ENCODE results near the gene PAQR8.
A peak's percentile ranks its signal among the peaks of the same experiment; 100 is the strongest.

The PAQR8 gene, protein sequence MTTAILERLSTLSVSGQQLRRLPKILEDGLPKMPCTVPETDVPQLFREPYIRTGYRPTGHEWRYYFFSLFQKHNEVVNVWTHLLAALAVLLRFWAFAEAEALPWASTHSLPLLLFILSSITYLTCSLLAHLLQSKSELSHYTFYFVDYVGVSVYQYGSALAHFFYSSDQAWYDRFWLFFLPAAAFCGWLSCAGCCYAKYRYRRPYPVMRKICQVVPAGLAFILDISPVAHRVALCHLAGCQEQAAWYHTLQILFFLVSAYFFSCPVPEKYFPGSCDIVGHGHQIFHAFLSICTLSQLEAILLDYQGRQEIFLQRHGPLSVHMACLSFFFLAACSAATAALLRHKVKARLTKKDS

DNA sequence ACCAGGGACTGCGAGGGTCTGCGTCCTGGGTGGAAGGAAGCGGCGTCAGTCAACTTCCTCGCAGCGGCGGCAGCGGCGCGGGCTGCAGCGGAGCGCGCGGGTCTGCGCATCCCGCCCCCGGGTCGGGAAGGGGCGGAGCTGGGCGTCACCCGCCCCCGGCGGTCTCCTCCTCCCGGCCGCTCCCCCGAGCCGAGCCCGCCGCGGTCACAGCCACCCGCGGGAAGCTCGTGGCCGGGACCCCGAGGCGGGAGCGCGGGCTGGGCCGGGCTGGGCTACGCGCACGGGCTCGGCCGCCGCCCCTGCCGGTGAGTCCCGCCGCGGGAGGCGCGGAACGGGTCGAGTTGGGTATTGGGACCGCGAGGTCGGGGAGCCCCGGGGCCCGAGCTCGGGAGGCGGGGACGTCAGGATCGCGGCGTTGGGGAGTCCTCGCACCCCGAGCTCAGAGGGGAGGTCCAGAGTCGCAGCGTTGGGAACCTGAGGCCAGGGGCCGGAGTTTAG, at the start of gene PAQR8:
PAQR8 (plus strand) TSS at position 207 of the 498 bp plus-strand sequence. CDS start 41,063 bp downstream, outside the sequence.
- DNase-seq, result peak; percentile 78 to 81

- no peak for DNase-seq
Observed at GRCh38 chr6:52312461-52312860, 49.5 kb upstream of the PAQR8 start.

- DNase-seq, result no peak
Observed at GRCh38 chr6:52314752-52315151, 47.2 kb upstream of the PAQR8 start.

GRCh38 chr6:52317211-52317610, 44.7 kb upstream of the PAQR8 start:
- DNase-seq, result no peak

GRCh38 chr6:52317841-52318581, 43.9 kb upstream of the PAQR8 start:
- DNase-seq, result no peak

DNA sequence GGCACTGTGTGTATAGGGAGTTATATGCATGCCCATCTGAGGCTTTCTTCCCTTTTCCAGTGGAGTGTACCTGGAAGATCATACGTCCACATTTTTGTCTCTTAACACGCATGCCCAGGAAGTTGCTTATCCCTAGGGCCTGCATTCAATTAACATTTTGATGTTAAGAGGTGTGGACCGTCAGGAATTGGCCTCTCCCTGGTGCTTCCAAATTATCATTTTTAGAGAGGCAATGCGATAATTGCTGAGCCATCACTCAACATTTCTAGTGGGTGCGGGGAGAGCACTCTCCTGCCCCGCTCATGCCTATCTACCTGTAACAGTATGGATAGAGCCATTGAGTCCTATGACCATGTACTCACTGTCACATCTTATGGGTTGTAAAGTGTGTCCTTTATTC, 37.8 kb upstream of the PAQR8 start:
- DNase-seq, result no peak

DNA sequence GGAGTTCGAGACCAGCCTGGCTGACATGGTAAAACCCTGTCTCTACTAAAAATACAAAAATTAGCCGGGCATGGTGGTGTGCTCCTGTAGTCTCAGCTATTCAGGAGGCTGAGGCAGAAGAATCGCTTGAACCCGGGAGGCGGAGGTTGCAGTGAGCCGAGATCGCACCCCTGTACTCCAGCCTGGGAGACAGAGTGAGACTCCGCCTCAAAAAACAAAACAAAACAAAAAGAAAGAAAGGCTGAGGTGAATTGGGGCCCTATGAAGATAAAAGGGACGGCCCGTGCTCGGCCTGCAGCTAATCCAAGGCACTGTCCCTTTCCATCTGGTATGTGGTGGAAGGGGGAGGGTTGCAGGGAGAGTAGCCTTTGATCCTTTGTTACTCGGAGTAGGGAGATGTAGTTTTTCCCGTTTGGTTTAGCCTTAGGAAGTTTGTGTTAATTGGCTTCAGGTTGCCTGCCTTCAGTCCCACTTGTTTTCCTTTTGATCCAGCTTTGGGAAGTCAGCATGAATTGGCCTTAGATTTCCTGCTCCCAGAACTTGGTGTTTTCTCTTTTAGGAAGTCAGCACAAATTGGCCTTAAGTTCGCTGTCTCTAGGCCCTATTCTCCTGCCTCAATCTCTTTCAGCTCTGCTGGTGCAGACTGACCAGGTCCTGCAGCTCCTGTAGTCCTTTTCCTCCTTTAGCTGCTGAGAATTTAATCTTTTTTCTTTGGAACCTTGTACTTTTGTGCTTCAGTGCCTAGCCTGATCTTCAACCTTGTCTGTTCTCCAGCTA, 36.1 kb upstream of the PAQR8 start:
- DNase-seq, result no peak

- DNase-seq, result no peak
Observed at GRCh38 chr6:52326540-52327364, 35.2 kb upstream of the PAQR8 start.

GRCh38 chr6:52328303-52328662, 33.7 kb upstream of the PAQR8 start:
- DNase-seq, result no peak

DNA sequence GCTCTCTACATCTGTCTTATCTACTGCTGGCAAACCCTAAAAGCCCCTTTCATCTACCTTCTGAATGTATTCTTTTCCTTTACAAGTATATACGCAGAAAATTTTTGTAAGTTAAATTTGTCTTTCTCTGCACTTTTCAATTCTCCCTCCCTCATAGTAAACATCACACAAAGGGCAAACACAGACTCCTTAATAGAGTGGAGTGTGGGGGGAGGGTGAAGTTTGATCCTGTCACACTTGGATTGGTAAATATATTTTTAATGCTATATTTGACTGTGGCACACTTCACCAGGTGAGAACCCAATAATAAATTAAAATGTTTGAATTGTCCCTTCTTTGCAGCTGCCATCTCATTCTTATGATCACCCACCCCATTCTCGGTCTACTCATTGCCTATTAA, 33.2 kb upstream of the PAQR8 start:
- no peak for DNase-seq

- DNase-seq, result no peak
Observed at GRCh38 chr6:52330470-52330869, 31.5 kb upstream of the PAQR8 start.

- no peak for DNase-seq
Observed at GRCh38 chr6:52331793-52332457, 30.0 kb upstream of the PAQR8 start.

- DNase-seq, result no peak
Observed at GRCh38 chr6:52333840-52334200, 28.1 kb upstream of the PAQR8 start.

GRCh38 chr6:52335576-52335975, 26.4 kb upstream of the PAQR8 start:
- no peak for DNase-seq

- DNase-seq, result no peak
Observed at GRCh38 chr6:52336919-52337561, 24.9 kb upstream of the PAQR8 start.

GRCh38 chr6:52337633-52338290, 24.2 kb upstream of the PAQR8 start:
- no peak for DNase-seq

- DNase-seq, result no peak
Observed at GRCh38 chr6:52340603-52340880, 21.4 kb upstream of the PAQR8 start.

GRCh38 chr6:52341561-52342260, 20.2 kb upstream of the PAQR8 start:
- DNase-seq, result no peak

GRCh38 chr6:52345311-52345710, 16.6 kb upstream of the PAQR8 start:
- no peak for DNase-seq

GRCh38 chr6:52346503-52346902, 15.4 kb upstream of the PAQR8 start:
- DNase-seq, result no peak

GRCh38 chr6:52347818-52348217, 14.1 kb upstream of the PAQR8 start:
- DNase-seq, result no peak

All from activated CD4-positive, alpha-beta T cell treated with anti-CD3 and anti-CD28 coated beads, Interleukin-2, amount 50 U/mL, for 48 hours (primary cell).